ENCODE data around the gene ZNF433. TPM values are rescaled to one million over a fixed set of nuclear protein-coding genes. Genes with fewer than 3 reads are reported as not detected.

Gene ZNF433
- polyA plus RNA-seq, 1 of the 3 experiments (the other 2 are of a cell fraction), result 1.9 TPM

- TF ChIP-seq TAF1 (IDR thresholded peaks at IDR 0.05; ENCODE audit: borderline replicate concordance, low read depth, low read length), result peak; percentile 87
These were observed 47.8 kb downstream of the ZNF433 start (continued) for GRCh38 chr19:11987405-11988281.

- Histone ChIP-seq H3K9ac (no peak overlapping the region), H3K36me3 (replicated peaks in 1 of 2; ENCODE audit: control insufficient read depth in 1 of 2, insufficient read depth in 2 of 2, low read length in 1 of 2) (peaks cover 5 to 7% of the 10 kb centered on the region in 2 experiments), H3K4me3 (ENCODE audit: low read depth in 2 of 2, low read length in 1 of 2) (no peak overlapping the region), H4K20me1 (ENCODE audit: insufficient read depth) (0 out of 2 replicates have a peak, but pooled peaks cover 2% of the 10 kb centered on the region), H2AFZ (ENCODE audit: low read depth) (no peak overlapping the region), H3K9me3 (no peaks in the 10 kb centered on the region), H3K79me2 (ENCODE audit: insufficient read depth) (peaks cover 23% of the 10 kb centered on the region; the same call in 1 of the 2 replicates), H3K4me1 (ENCODE audit: control insufficient read depth in 1 of 2, insufficient read depth in 2 of 2, low read depth in 1 of 2, low read length in 1 of 2) (no peaks in the 10 kb centered on the region; a peak in 1 of 4 replicates), H3K27me3 (ENCODE audit: insufficient read depth) (no peaks in the 10 kb centered on the region), H3K9me2 (no peaks in the 10 kb centered on the region), H3K27ac (ENCODE audit: low read depth in 2 of 2, low read length in 1 of 2) (no peak overlapping the region), H3K4me2 (no peak overlapping the region), H3F3A (replicated peaks; ENCODE audit: insufficient read depth) (no peaks in the 10 kb centered on the region)
- TF ChIP-seq EP300 (IDR thresholded peaks at IDR 0.05; ENCODE audit: borderline replicate concordance in 1 of 2, low read depth in 1 of 2, low read length in 1 of 2), result no peak
- no peak for TF ChIP-seq YY1 (IDR thresholded peaks at IDR 0.05; ENCODE audit: low read depth)
- TF ChIP-seq CTCF (IDR thresholded peaks at IDR 0.05), result no peak
- TF ChIP-seq NFIC (IDR thresholded peaks at IDR 0.05; ENCODE audit: borderline replicate concordance), result no peak
- no peak for TF ChIP-seq SIN3A (IDR thresholded peaks at IDR 0.05; ENCODE audit: borderline replicate concordance, low read depth, low read length)
- no peak for TF ChIP-seq IRF3 (IDR thresholded peaks at IDR 0.05; ENCODE audit: low read depth, low read length)
- no peak for TF ChIP-seq RAD21 (IDR thresholded peaks at IDR 0.05; ENCODE audit: low read length)
- TF ChIP-seq SMC3 (IDR thresholded peaks at IDR 0.05; ENCODE audit: low read depth, low read length), result no peak
- no peak for TF ChIP-seq GATA2 (CRISPR knock-in tag; IDR thresholded peaks at IDR 0.05)
- TF ChIP-seq RFX5 (IDR thresholded peaks at IDR 0.05; ENCODE audit: low read length), result no peak
- no peak for TF ChIP-seq POLR2AphosphoS5 (IDR thresholded peaks at IDR 0.05; ENCODE audit: low read depth, low read length)
- TF ChIP-seq RCOR1 (IDR thresholded peaks at IDR 0.05; ENCODE audit: low read length), result no peak
- WGBS (ENCODE audit: low lambda C conversion rate), result 89% methylated on average over 17 of the region's 17 CpGs
- POLR2A ChIA-PET, result interaction anchor here (1.0 to 1.2 kb wide), 2 partner anchors 23 to 25 kb away, joined by 3 read pairs; no protein-coding TSS in a partner anchor
- no peak for DNase-seq
- CTCF ChIA-PET, result interaction anchor here (0.9 to 8.3 kb wide), 6 partner anchors 25 to 188 kb away, joined by 3 to 123 read pairs (median 47); partner anchors contain the start of genes ZNF491, ZNF700, ZNF763 and ZNF878
These were observed 48.7 kb downstream of the ZNF433 start for GRCh38 chr19:11986754-11987153.

Data from SK-N-SH (cell line).